SK-N-SH treated with all-trans-retinoic acid at 6 μM for 48 hours (cell line): ENCODE measurements around the gene GPR132.

Experiments
- ATAC-seq: fragments of 200-7000 bp; cut with Tn5 transposase; 3 replicates; pipeline ENCODE4 v1.9.1; 2020; ENCODE audit warnings: mild to moderate bottlenecking, moderate library complexity
- ARNTL ChIP-seq: fragments of 450-650 bp; formaldehyde crosslinking; IDR thresholded peaks from 2 replicates; pipeline ENCODE4 v1.5.0; 2020; ENCODE audit warnings: low read depth, mild to moderate bottlenecking, moderate library complexity, borderline replicate concordance
- BACH2 ChIP-seq: fragments of 250-450 bp; sonication (Bioruptor Pico); IDR thresholded peaks from 2 replicates; pipeline ENCODE4 v1.9.0; 2021; ENCODE audit warnings: mild to moderate bottlenecking, borderline replicate concordance
- CSDC2 ChIP-seq: fragments of 250-450 bp; sonication (Bioruptor Pico); IDR thresholded peaks from 2 replicates; pipeline ENCODE4 v1.5.0; 2020; ENCODE audit warnings: mild to moderate bottlenecking, moderate library complexity
- ESRRG ChIP-seq: fragments of 250-450 bp; sonication (Bioruptor Pico); IDR thresholded peaks from 2 replicates; pipeline ENCODE4 v1.6.1; 2021; ENCODE audit warnings: mild to moderate bottlenecking
- GLIS3 ChIP-seq: fragments of 250-450 bp; sonication (Bioruptor Pico); IDR thresholded peaks from 2 replicates; pipeline ENCODE4 v1.5.0; 2020; ENCODE audit warnings: mild to moderate bottlenecking, moderate library complexity
- ISL1 ChIP-seq: fragments of 250-450 bp; sonication (Bioruptor Pico); IDR thresholded peaks from 2 replicates; pipeline ENCODE4 v2.1.2; 2022; ENCODE audit warnings: mild to moderate bottlenecking, moderate library complexity
- OSR1 ChIP-seq: fragments of 250-450 bp; sonication (Bioruptor Pico); IDR thresholded peaks from 2 replicates; pipeline ENCODE4 v1.8.0; 2022; ENCODE audit warnings: moderate library complexity, mild to moderate bottlenecking, inconsistent platforms
- PATZ1 ChIP-seq: fragments of 250-450 bp; sonication (Bioruptor Pico); IDR thresholded peaks from 2 replicates; pipeline ENCODE4 v1.8.0; 2020; ENCODE audit warnings: mild to moderate bottlenecking, moderate library complexity, borderline replicate concordance
- POU6F1 ChIP-seq: fragments of 250-450 bp; sonication (Bioruptor Pico); IDR thresholded peaks from 2 replicates; pipeline ENCODE4 v1.8.0; 2021; ENCODE audit warnings: low read depth, mild to moderate bottlenecking, moderate library complexity, borderline replicate concordance
- PPARA ChIP-seq: fragments of 250-450 bp; sonication (Bioruptor Pico); IDR thresholded peaks from 2 replicates; pipeline ENCODE4 v1.5.0; 2020; ENCODE audit warnings: mild to moderate bottlenecking, borderline replicate concordance
- RARB ChIP-seq: fragments of 250-450 bp; sonication (Bioruptor Pico); IDR thresholded peaks from 2 replicates; pipeline ENCODE4 v1.8.0; 2021; ENCODE audit warnings: mild to moderate bottlenecking, moderate library complexity
- SNAI2 ChIP-seq: fragments of 250-450 bp; sonication (Bioruptor Pico); IDR thresholded peaks from 2 replicates; pipeline ENCODE4 v1.5.0; 2020; ENCODE audit warnings: mild to moderate bottlenecking, moderate library complexity
- TCF4 ChIP-seq: fragments of 250-450 bp; sonication (Bioruptor Pico); IDR thresholded peaks from 2 replicates; pipeline ENCODE4 v1.8.0; 2021; ENCODE audit warnings: mild to moderate bottlenecking, moderate library complexity, borderline replicate concordance
- TOX ChIP-seq: fragments of 250-450 bp; sonication (Bioruptor Pico); IDR thresholded peaks from 2 replicates; pipeline ENCODE4 v1.8.0; 2021; ENCODE audit warnings: mild to moderate bottlenecking, moderate library complexity, borderline replicate concordance
- TSHZ2 ChIP-seq: fragments of 250-450 bp; sonication (Bioruptor Pico); IDR thresholded peaks from 2 replicates; pipeline ENCODE4 v1.5.0; 2020; ENCODE audit warnings: mild to moderate bottlenecking, moderate library complexity
- ZC3H10 ChIP-seq: fragments of 250-450 bp; sonication (Bioruptor Pico); IDR thresholded peaks from 2 replicates; pipeline ENCODE4 v1.5.1; 2021; ENCODE audit warnings: mild to moderate bottlenecking, moderate library complexity
- ZFP3 ChIP-seq: fragments of 250-450 bp; sonication (Bioruptor Pico); IDR thresholded peaks from 2 replicates; pipeline ENCODE4 v1.5.0; 2020; ENCODE audit warnings: mild to moderate bottlenecking, moderate library complexity
- ZFP30 ChIP-seq: fragments of 450-650 bp; formaldehyde crosslinking; IDR thresholded peaks from 2 replicates; pipeline ENCODE4 v1.5.0; 2022; ENCODE audit warnings: mild to moderate bottlenecking, moderate library complexity
- ZNF565 ChIP-seq: fragments of 450-650 bp; formaldehyde crosslinking; conservative IDR thresholded peaks from 2 replicates; pipeline ENCODE4 v1.5.0; 2020; ENCODE audit warnings: low read depth, mild to moderate bottlenecking, moderate library complexity
- ZNF70 ChIP-seq: fragments of 450-650 bp; formaldehyde crosslinking; IDR thresholded peaks from 2 replicates; pipeline ENCODE4 v1.5.0; 2020; ENCODE audit warnings: mild to moderate bottlenecking, moderate library complexity
- ZNF8 ChIP-seq: fragments of 450-650 bp; formaldehyde crosslinking; IDR thresholded peaks from 2 replicates; pipeline ENCODE4 v1.5.0; 2020; ENCODE audit warnings: mild to moderate bottlenecking, moderate library complexity
- TF ChIP-seq, protein P1 (sequence below): fragments of 250-450 bp; sonication (Bioruptor Pico); IDR thresholded peaks from 2 replicates; pipeline ENCODE4 v1.5.1; 2020; ENCODE audit warnings: low read depth, mild to moderate bottlenecking, moderate library complexity

GPR132 gene

DNA sequence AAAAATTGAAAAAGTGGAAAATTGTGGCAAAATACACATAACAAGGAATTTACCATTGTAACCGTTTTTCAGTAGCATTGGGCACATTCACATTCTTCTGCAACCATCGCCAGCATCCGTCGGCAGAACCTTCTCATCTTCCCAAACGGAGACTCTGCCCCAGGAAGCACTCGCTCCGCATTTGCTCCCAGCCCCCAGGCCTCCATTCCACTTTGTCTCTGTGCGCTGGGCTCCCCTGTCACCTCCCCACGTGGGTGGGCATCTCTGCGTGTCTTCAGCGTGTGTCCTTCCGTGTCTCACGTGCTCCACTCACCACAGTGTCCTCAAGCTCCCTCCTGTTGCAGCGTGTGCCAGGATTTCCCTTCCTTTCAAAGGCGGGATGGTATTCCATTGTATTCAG is 9.9 kb downstream of the GPR132 start:
- TF ChIP-seq CSDC2 (CRISPR knock-in tag) (no peak), RARB (CRISPR knock-in tag) (no peak), PATZ1 (CRISPR knock-in tag) (no peak), ISL1 (CRISPR knock-in tag) (no peak), PPARA (CRISPR knock-in tag) (no peak), TSHZ2 (CRISPR knock-in tag) (no peak), BACH2 (CRISPR knock-in tag) (no peak), ZNF70 (no peak), ESRRG (CRISPR knock-in tag) (no peak), ARNTL (no peak), ZNF8 (no peak), ZFP3 (CRISPR knock-in tag) (no peak), TOX (CRISPR knock-in tag) (no peak), TCF4 (CRISPR knock-in tag) (no peak), POU6F1 (CRISPR knock-in tag) (no peak), ZNF565 (CRISPR knock-in tag) (no peak), ZC3H10 (CRISPR knock-in tag) (no peak), ZFP30 (CRISPR knock-in tag) (no peak)
- TF ChIP-seq, protein P1, sequence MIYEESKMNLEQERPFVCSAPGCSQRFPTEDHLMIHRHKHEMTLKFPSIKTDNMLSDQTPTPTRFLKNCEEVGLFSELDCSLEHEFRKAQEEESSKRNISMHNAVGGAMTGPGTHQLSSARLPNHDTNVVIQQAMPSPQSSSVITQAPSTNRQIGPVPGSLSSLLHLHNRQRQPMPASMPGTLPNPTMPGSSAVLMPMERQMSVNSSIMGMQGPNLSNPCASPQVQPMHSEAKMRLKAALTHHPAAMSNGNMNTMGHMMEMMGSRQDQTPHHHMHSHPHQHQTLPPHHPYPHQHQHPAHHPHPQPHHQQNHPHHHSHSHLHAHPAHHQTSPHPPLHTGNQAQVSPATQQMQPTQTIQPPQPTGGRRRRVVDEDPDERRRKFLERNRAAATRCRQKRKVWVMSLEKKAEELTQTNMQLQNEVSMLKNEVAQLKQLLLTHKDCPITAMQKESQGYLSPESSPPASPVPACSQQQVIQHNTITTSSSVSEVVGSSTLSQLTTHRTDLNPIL = no peak
- ATAC-seq = no peak

- no peak for ATAC-seq
- TF ChIP-seq ISL1 (CRISPR knock-in tag) (no peak), ZC3H10 (CRISPR knock-in tag) (no peak), GLIS3 (CRISPR knock-in tag) (no peak), SNAI2 (no peak), BACH2 (CRISPR knock-in tag) (no peak), ZNF70 (no peak), ESRRG (CRISPR knock-in tag) (no peak)
Observed at GRCh38 chr14:105053996-105054395, 11.2 kb downstream of the GPR132 start.

- ATAC-seq = no peak
- TF ChIP-seq, protein P1 = no peak
- no peak for TF ChIP-seq TSHZ2 (CRISPR knock-in tag)
- TF ChIP-seq ZNF8 = no peak
- no peak for TF ChIP-seq PATZ1 (CRISPR knock-in tag)
- no peak for TF ChIP-seq SNAI2
- TF ChIP-seq ZC3H10 (CRISPR knock-in tag) = no peak
- TF ChIP-seq ZNF70 = no peak
- TF ChIP-seq ZNF565 (CRISPR knock-in tag) = no peak
- TF ChIP-seq ISL1 (CRISPR knock-in tag) = no peak
- no peak for TF ChIP-seq ARNTL
- no peak for TF ChIP-seq POU6F1 (CRISPR knock-in tag)
- TF ChIP-seq CSDC2 (CRISPR knock-in tag) = no peak
- no peak for TF ChIP-seq OSR1
- TF ChIP-seq PPARA (CRISPR knock-in tag) = no peak
Observed at GRCh38 chr14:105053421-105053820, 11.8 kb downstream of the GPR132 start.
